ENCODE measurements around the gene NUDT1. TPM values are rescaled to one million over a fixed set of nuclear protein-coding genes. Genes with fewer than 3 reads are reported as not detected.
"Not testable (repeated sequence)": the region's sequence is repeated elsewhere in the genome, so short reads cannot be mapped to it uniquely, and the experiment has no call there.

NUDT1 gene
- total and polyA plus RNA-seq, 12 donors = 2.5 to 17.3 (median 8.7) TPM

DNA sequence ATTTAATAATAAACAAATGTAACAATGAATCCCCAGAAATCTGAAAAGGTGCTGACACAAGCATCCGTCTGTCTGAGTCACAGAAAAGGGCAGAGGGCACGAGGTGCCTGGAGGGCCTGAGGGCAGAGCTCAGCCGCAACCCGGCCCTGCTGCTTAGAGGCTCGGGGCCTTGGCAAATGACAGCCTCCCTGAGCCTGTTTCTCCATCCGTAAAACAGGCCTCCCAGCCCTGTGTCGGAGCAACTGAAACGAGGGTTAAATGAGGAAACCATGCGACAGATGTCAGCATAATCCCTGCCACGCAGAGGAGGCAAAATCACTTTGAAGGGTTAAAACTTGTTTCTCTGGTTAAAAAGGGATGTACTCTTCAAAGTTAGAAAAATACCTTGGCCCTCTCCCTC is 24.9 kb downstream of the NUDT1 start:
- H3K36me3 ChIP-seq (replicated peaks in 1 of 2) = peaks cover 0 to 15% of the 10 kb centered on the region in 2 donors

GRCh38 chr7:2269089-2269990 is 27.3 kb downstream of the NUDT1 start:
- H3K9me3 ChIP-seq (replicated peaks in 1 of 3); H3K27me3 ChIP-seq; intact Hi-C loops (cut with DNase I); H3K4me3 ChIP-seq; H3K4me1 ChIP-seq (replicated peaks in 1 of 2); DNase-seq; H3K27ac ChIP-seq: not testable (repeated sequence)
- H3K36me3 ChIP-seq (replicated peaks in 1 of 2) = peaks cover 0 to 22% of the 10 kb centered on the region in 2 donors
- WGBS, 4 donors = 74 to 79% (median 77%) methylated on average over 13 to 16 of the region's 18 CpGs

More for the DNA sequence above, 24.9 kb downstream of the NUDT1 start:
- intact Hi-C loops (cut with DNase I) = no loop called here
- Histone ChIP-seq H3K4me1 (replicated peaks in 1 of 2) (no peaks in the 10 kb centered on the region), H3K27ac (no peak overlapping the region), H3K27me3 (no peaks in the 10 kb centered on the region), H3K9me3 (replicated peaks in 1 of 3) (no peaks in the 10 kb centered on the region), H3K4me3 (no peak overlapping the region)
- WGBS, 4 donors = 73 to 84% (median 81%) methylated on average over 10 of the region's 10 CpGs
- no peak for DNase-seq
- no peak for TF ChIP-seq POLR2A (IDR thresholded peaks at IDR 0.05)
- TF ChIP-seq CTCF (IDR thresholded peaks at IDR 0.05) = no peak

DNA sequence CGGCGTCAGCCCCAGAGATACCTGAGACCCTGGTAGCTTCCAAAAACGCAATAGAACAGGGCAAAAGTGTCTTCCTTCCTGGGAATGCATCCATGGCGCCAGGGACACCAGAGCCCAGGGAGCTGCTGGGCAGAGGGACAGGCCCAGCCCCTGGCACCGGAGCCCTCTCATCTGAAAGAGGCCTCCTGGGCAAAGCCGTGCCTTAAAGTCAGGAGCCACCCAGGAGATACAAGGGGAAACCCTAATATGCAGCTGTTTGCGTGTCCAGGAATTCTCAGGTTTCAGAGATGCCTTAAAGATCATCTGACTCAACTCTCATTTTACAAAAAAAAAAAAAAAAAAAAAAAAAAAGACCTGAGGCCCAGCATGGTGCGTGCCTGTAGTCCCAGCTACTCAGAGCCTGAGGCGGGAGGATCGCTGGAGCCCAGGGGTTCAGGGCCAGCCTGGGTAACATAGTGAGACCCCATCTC is 28.0 kb downstream of the NUDT1 start:
- TF ChIP-seq CTCF (IDR thresholded peaks at IDR 0.05) (no peak), POLR2A (IDR thresholded peaks at IDR 0.05) (no peak)
- H3K9me3 ChIP-seq (replicated peaks in 1 of 3) = no peaks in the 10 kb centered on the region
- peaks cover 0 to 28% of the 10 kb centered on the region in 2 donors for H3K36me3 ChIP-seq (replicated peaks in 1 of 2)
- no peaks in the 10 kb centered on the region for H3K4me1 ChIP-seq (replicated peaks in 1 of 2)
- H3K4me3 ChIP-seq = no peak overlapping the region
- DNase-seq = no peak
- H3K27me3 ChIP-seq = no peaks in the 10 kb centered on the region
- no peak overlapping the region for H3K27ac ChIP-seq
- intact Hi-C loops (cut with DNase I) = no loop called here
- 89 to 95% (median 92%) methylated on average over 7 to 10 of the region's 10 CpGs for WGBS, 4 donors

DNA sequence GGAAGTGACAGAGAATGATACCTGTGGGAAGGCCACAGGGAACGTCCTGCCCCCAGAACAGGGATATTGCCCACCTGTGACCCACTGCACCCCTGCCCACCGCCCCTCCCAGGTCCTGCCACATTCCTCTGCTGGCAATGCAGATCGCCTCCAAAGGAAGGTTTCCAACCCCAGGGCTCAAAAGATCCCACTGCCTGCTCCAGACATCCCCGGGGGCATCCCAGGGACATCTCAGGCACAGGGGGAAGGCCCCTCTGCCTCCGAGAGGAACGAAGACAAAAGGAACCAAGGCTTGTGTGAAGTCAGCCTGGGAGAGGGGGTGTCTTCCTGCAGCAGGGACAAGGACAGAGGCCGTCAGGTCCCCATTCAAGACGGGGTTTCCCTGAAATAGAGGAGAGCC is 28.5 kb downstream of the NUDT1 start:
- H3K4me1 ChIP-seq (replicated peaks in 1 of 2) = no peaks in the 10 kb centered on the region
- TF ChIP-seq POLR2A (IDR thresholded peaks at IDR 0.05) = no peak
- TF ChIP-seq CTCF (IDR thresholded peaks at IDR 0.05) = no peak
- WGBS, 4 donors = 86 to 92% (median 90%) methylated on average over 8 of the region's 8 CpGs
- H3K9me3 ChIP-seq (replicated peaks in 1 of 3) = no peaks in the 10 kb centered on the region
- no peaks in the 10 kb centered on the region for H3K27me3 ChIP-seq
- no peak overlapping the region for H3K4me3 ChIP-seq
- no peak for DNase-seq
- intact Hi-C loops (cut with DNase I) = no loop called here
- peaks cover 0 to 28% of the 10 kb centered on the region in 2 donors for H3K36me3 ChIP-seq (replicated peaks in 1 of 2)
- H3K27ac ChIP-seq = no peak overlapping the region
